Muscle layer of colon (tissue), 2 donors: ENCODE measurements around the gene HSD11B2.

ENCODE experiments used
- H3K27ac ChIP-seq: one replicate; pipeline ENCODE4 v1.7.0; 2013; ENCODE audit warnings: low read depth, mild to moderate bottlenecking, low read length, moderate library complexity
- H3K27me3 ChIP-seq, 2 donors: one replicate each; pipeline ENCODE4 v1.7.0; 2013; ENCODE audit warnings: low read length in 2 of 2, mild to moderate bottlenecking in 2 of 2; ENCODE audit not compliant: insufficient read depth in 2 of 2, control insufficient read depth in 1 of 2
- H3K36me3 ChIP-seq: one replicate; pipeline ENCODE4 v1.7.0; 2013; ENCODE audit warnings: mild to moderate bottlenecking, low read length; ENCODE audit not compliant: insufficient read depth
- H3K4me1 ChIP-seq: one replicate; pipeline ENCODE4 v1.7.0; 2013; ENCODE audit warnings: mild to moderate bottlenecking, low read length; ENCODE audit not compliant: insufficient read depth
- H3K4me3 ChIP-seq, 2 donors: one replicate each; pipeline ENCODE4 v1.7.0; 2013; ENCODE audit warnings: low read length in 2 of 2, low read depth in 1 of 2, mild to moderate bottlenecking in 1 of 2, moderate library complexity in 1 of 2
- H3K9ac ChIP-seq: one replicate; pipeline ENCODE4 v1.7.0; 2013; ENCODE audit warnings: low read length
- H3K9me3 ChIP-seq: one replicate; pipeline ENCODE4 v1.7.0; 2013; ENCODE audit warnings: mild to moderate bottlenecking, low read length
- donor health status: abdominal sarcoma.
- donor health status: Adenocarcinoma of cecum.

HSD11B2 gene

GRCh38 chr16:67430504-67430976, 381 bp upstream of the HSD11B2 start:
- Histone ChIP-seq H3K27ac (peak overlapping the region; percentile 74), H3K9me3 (no peaks in the 10 kb centered on the region), H3K4me3 (peak overlapping the region; percentile 41), H3K36me3 (no peaks in the 10 kb centered on the region), H3K9ac (no peak overlapping the region), H3K27me3 (peaks cover 0 to 10% of the 10 kb centered on the region in 2 donors), H3K4me1 (peaks cover 15% of the 10 kb centered on the region)

- H3K4me3 ChIP-seq: peak overlapping the region in 1 of 2 donors; percentile 52
- peaks cover 0 to 7% of the 10 kb centered on the region in 2 donors for H3K27me3 ChIP-seq
- peaks cover 15% of the 10 kb centered on the region for H3K4me1 ChIP-seq
- H3K36me3 ChIP-seq: peaks cover 5% of the 10 kb centered on the region
- H3K9ac ChIP-seq: no peak overlapping the region
- no peak overlapping the region for H3K27ac ChIP-seq
- no peaks in the 10 kb centered on the region for H3K9me3 ChIP-seq
These were observed 1.0 kb downstream of the HSD11B2 start for GRCh38 chr16:67431775-67432505.

- Histone ChIP-seq H3K27me3 (peaks cover 0 to 7% of the 10 kb centered on the region in 2 donors), H3K4me3 (no peak overlapping the region), H3K27ac (no peak overlapping the region), H3K9me3 (no peaks in the 10 kb centered on the region), H3K36me3 (peaks cover 11% of the 10 kb centered on the region), H3K4me1 (peaks cover 15% of the 10 kb centered on the region), H3K9ac (no peak overlapping the region)
These were observed 1.6 kb downstream of the HSD11B2 start for GRCh38 chr16:67432506-67432890.

GRCh38 chr16:67433131-67433719, 2.3 kb downstream of the HSD11B2 start:
- Histone ChIP-seq H3K36me3 (peaks cover 17% of the 10 kb centered on the region), H3K9ac (no peak overlapping the region), H3K9me3 (no peaks in the 10 kb centered on the region), H3K4me3 (no peak overlapping the region), H3K4me1 (peaks cover 13% of the 10 kb centered on the region), H3K27ac (no peak overlapping the region), H3K27me3 (peaks cover 0 to 7% of the 10 kb centered on the region in 2 donors)

- H3K36me3 ChIP-seq: peaks cover 25% of the 10 kb centered on the region
These were observed 4.8 kb downstream of the HSD11B2 start for GRCh38 chr16:67435758-67436164.

GRCh38 chr16:67436640-67437193, 5.8 kb downstream of the HSD11B2 start:
- no peak overlapping the region for H3K9ac ChIP-seq
- peaks cover 30% of the 10 kb centered on the region for H3K36me3 ChIP-seq

More at GRCh38 chr16:67435758-67436164, 4.8 kb downstream of the HSD11B2 start:
- no peak overlapping the region for H3K9ac ChIP-seq
- H3K27me3 ChIP-seq: no peaks in the 10 kb centered on the region
- H3K4me1 ChIP-seq: peaks cover 9% of the 10 kb centered on the region
- no peak overlapping the region for H3K4me3 ChIP-seq
- no peaks in the 10 kb centered on the region for H3K9me3 ChIP-seq
- H3K27ac ChIP-seq: no peak overlapping the region

GRCh38 chr16:67437513-67437912, 6.6 kb downstream of the HSD11B2 start:
- no peaks in the 10 kb centered on the region for H3K27me3 ChIP-seq
- H3K4me1 ChIP-seq: peaks cover 20% of the 10 kb centered on the region
- peaks cover 30% of the 10 kb centered on the region for H3K36me3 ChIP-seq
- no peak overlapping the region for H3K9ac ChIP-seq
- no peak overlapping the region for H3K27ac ChIP-seq
- H3K4me3 ChIP-seq: no peak overlapping the region
- H3K9me3 ChIP-seq: no peaks in the 10 kb centered on the region

More at GRCh38 chr16:67436640-67437193, 5.8 kb downstream of the HSD11B2 start:
- peaks cover 14% of the 10 kb centered on the region for H3K4me1 ChIP-seq
- H3K27ac ChIP-seq: no peak overlapping the region
- no peak overlapping the region for H3K4me3 ChIP-seq
- no peaks in the 10 kb centered on the region for H3K27me3 ChIP-seq
- no peaks in the 10 kb centered on the region for H3K9me3 ChIP-seq

- Histone ChIP-seq H3K9ac (no peak overlapping the region), H3K36me3 (peaks cover 30% of the 10 kb centered on the region), H3K27ac (no peak overlapping the region), H3K27me3 (no peaks in the 10 kb centered on the region), H3K4me1 (peaks cover 27% of the 10 kb centered on the region), H3K9me3 (no peaks in the 10 kb centered on the region), H3K4me3 (no peak overlapping the region)
These were observed 7.3 kb downstream of the HSD11B2 start for GRCh38 chr16:67438098-67438791.

- Histone ChIP-seq H3K36me3 (peaks cover 30% of the 10 kb centered on the region), H3K27me3 (no peaks in the 10 kb centered on the region), H3K4me3 (no peak overlapping the region), H3K4me1 (peaks cover 34% of the 10 kb centered on the region), H3K27ac (no peak overlapping the region), H3K9me3 (no peaks in the 10 kb centered on the region), H3K9ac (no peak overlapping the region)
These were observed 8.0 kb downstream of the HSD11B2 start for GRCh38 chr16:67438824-67439393.

- Histone ChIP-seq H3K27me3 (no peaks in the 10 kb centered on the region), H3K27ac (no peak overlapping the region), H3K9me3 (no peaks in the 10 kb centered on the region), H3K4me1 (peaks cover 58% of the 10 kb centered on the region), H3K9ac (no peak overlapping the region), H3K4me3 (no peak overlapping the region), H3K36me3 (peaks cover 43% of the 10 kb centered on the region)
These were observed 10.4 kb downstream of the HSD11B2 start for GRCh38 chr16:67441271-67441753.

GRCh38 chr16:67441907-67442306, 11.0 kb downstream of the HSD11B2 start:
- H3K36me3 ChIP-seq: peaks cover 38% of the 10 kb centered on the region

More at GRCh38 chr16:67441907-67442306, 11.0 kb downstream of the HSD11B2 start:
- H3K4me3 ChIP-seq: no peak overlapping the region
- no peaks in the 10 kb centered on the region for H3K9me3 ChIP-seq
- H3K4me1 ChIP-seq: peaks cover 64% of the 10 kb centered on the region
- H3K27ac ChIP-seq: peak overlapping the region; percentile 22
- no peak overlapping the region for H3K9ac ChIP-seq
- no peaks in the 10 kb centered on the region for H3K27me3 ChIP-seq
